Measurements from ENCODE around the gene NLRP6.
A peak's percentile ranks its signal among the peaks of the same experiment; 100 is the strongest.
"Not testable (repeated sequence)": the region's sequence is repeated elsewhere in the genome, so short reads cannot be mapped to it uniquely, and the experiment has no call there.

Gene NLRP6

GRCh38 chr11:309979-310572 is 31.9 kb downstream of the NLRP6 start:
- DNase-seq = not testable (repeated sequence)

GRCh38 chr11:311013-311748 is 33.0 kb downstream of the NLRP6 start:
- not testable (repeated sequence) for DNase-seq

GRCh38 chr11:312092-312816 is 34.0 kb downstream of the NLRP6 start:
- DNase-seq = peak; percentile 24

GRCh38 chr11:313304-313786 is 35.1 kb downstream of the NLRP6 start:
- DNase-seq = no peak

GRCh38 chr11:313787-314553 is 35.8 kb downstream of the NLRP6 start, which contains the start of gene IFITM1:
IFITM1 (plus strand) TSS chr11:314040; CDS start chr11:314171, 131 bp downstream.
- DNase-seq = peak; percentile 37

- DNase-seq = not testable (repeated sequence)
Observed at GRCh38 chr11:314554-314875, 36.3 kb downstream of the NLRP6 start.

- no peak for DNase-seq
Observed at GRCh38 chr11:315051-315481, 36.9 kb downstream of the NLRP6 start.

GRCh38 chr11:315516-315994 is 37.3 kb downstream of the NLRP6 start:
- DNase-seq = peak; percentile 23

- DNase-seq = peak; percentile 31
Observed at GRCh38 chr11:316031-316701, 38.0 kb downstream of the NLRP6 start.

GRCh38 chr11:316891-317301 is 38.7 kb downstream of the NLRP6 start:
- DNase-seq = peak; percentile 14

GRCh38 chr11:317668-318404 is 39.6 kb downstream of the NLRP6 start:
- peak; percentile 17 for DNase-seq

- not testable (repeated sequence) for DNase-seq
Observed at GRCh38 chr11:318405-319120, 40.4 kb downstream of the NLRP6 start.

GRCh38 chr11:319121-319887 is 41.1 kb downstream of the NLRP6 start:
- DNase-seq = peak; percentile 37

- DNase-seq = peak; percentile 40
Observed at GRCh38 chr11:319888-320273, 41.7 kb downstream of the NLRP6 start.

- DNase-seq = no peak
Observed at GRCh38 chr11:324156-324555, 45.9 kb downstream of the NLRP6 start.

- peak; percentile 36 for DNase-seq
Observed at GRCh38 chr11:324593-325517, 46.6 kb downstream of the NLRP6 start.

- no peak for DNase-seq
Observed at GRCh38 chr11:325796-326591, 47.8 kb downstream of the NLRP6 start.

GRCh38 chr11:326592-326841 is 48.3 kb downstream of the NLRP6 start:
- no peak for DNase-seq
